Glutamatergic neuron (in vitro differentiated cells): ENCODE data around the gene PGAP3. TPM values are rescaled to one million over a fixed set of nuclear protein-coding genes. Genes with fewer than 3 reads are reported as not detected.

Experiments
- DNase-seq: peaks from one replicate; pipeline ENCODE4 v3.0.0; 2022
- H3K27ac Mint-ChIP-seq: one replicate; pipeline ENCODE4 v1.8.0; 2020; ENCODE audit warnings: mild to moderate bottlenecking, mixed read lengths, inconsistent platforms; ENCODE audit not compliant: unreplicated experiment
- H3K27me3 Mint-ChIP-seq: one replicate; pipeline ENCODE4 v1.8.0; 2020; ENCODE audit warnings: mild to moderate bottlenecking, moderate library complexity, mixed read lengths, inconsistent platforms; ENCODE audit not compliant: unreplicated experiment
- H3K36me3 Mint-ChIP-seq: one replicate; pipeline ENCODE4 v1.8.0; 2020; ENCODE audit warnings: mild to moderate bottlenecking, mixed read lengths, inconsistent platforms; ENCODE audit not compliant: unreplicated experiment
- H3K4me1 Mint-ChIP-seq: one replicate; pipeline ENCODE4 v1.8.0; 2020; ENCODE audit warnings: mild to moderate bottlenecking, low read depth, mixed read lengths, inconsistent platforms; ENCODE audit not compliant: unreplicated experiment
- H3K4me3 Mint-ChIP-seq: one replicate; pipeline ENCODE4 v1.8.0; 2020; ENCODE audit warnings: mild to moderate bottlenecking, mixed read lengths, inconsistent platforms; ENCODE audit not compliant: unreplicated experiment
- H3K9me3 Mint-ChIP-seq: one replicate; pipeline ENCODE4 v1.8.0; 2020; ENCODE audit warnings: mild to moderate bottlenecking, moderate library complexity, mixed read lengths, inconsistent platforms; ENCODE audit not compliant: unreplicated experiment
- CTCF ChIP-seq: fragments of 200-600 bp; sonication (generic); IDR thresholded peaks from one replicate; pipeline ENCODE4 v1.5.0; 2021; ENCODE audit not compliant: partially characterized antibody, unreplicated experiment
- total RNA-seq: library from RNA; stranded (reverse); fragmentation: NEBNext Ultra II Directional; extraction: Animal tissue kit (Norgen Biotek cat#: 25700); gene quantifications from one replicate; pipeline ENCODE4 v1.2.1, GENCODE V29; 2021; ENCODE audit not compliant: unreplicated experiment

Gene PGAP3
- total RNA-seq, 1 donor from 2014 or later, result 10.7 TPM

GRCh38 chr17:39717660-39718059 is 29.8 kb upstream of the PGAP3 start:
- no peak overlapping the region for H3K4me3 Mint-ChIP-seq
- peaks cover 3% of the 10 kb centered on the region for H3K9me3 Mint-ChIP-seq
- TF ChIP-seq CTCF, result no peak
- no peak for DNase-seq
- no peaks in the 10 kb centered on the region for H3K4me1 Mint-ChIP-seq
- no peak overlapping the region for H3K27ac Mint-ChIP-seq
- peaks cover 5% of the 10 kb centered on the region for H3K27me3 Mint-ChIP-seq
- H3K36me3 Mint-ChIP-seq, result no peaks in the 10 kb centered on the region

- Mint-ChIP-seq H3K27ac (no peak overlapping the region), H3K9me3 (peaks cover 3% of the 10 kb centered on the region), H3K36me3 (no peaks in the 10 kb centered on the region), H3K27me3 (peaks cover 5% of the 10 kb centered on the region), H3K4me1 (no peaks in the 10 kb centered on the region), H3K4me3 (no peak overlapping the region)
- DNase-seq, result no peak
- TF ChIP-seq CTCF, result no peak
Measured at GRCh38 chr17:39716879-39717536, 29.2 kb upstream of the PGAP3 start.

- peaks cover 3% of the 10 kb centered on the region for H3K4me1 Mint-ChIP-seq
- no peak overlapping the region for H3K27ac Mint-ChIP-seq
- DNase-seq, result no peak
- H3K27me3 Mint-ChIP-seq, result peaks cover 5% of the 10 kb centered on the region
- H3K4me3 Mint-ChIP-seq, result no peak overlapping the region
- TF ChIP-seq CTCF, result no peak
- peaks cover 3% of the 10 kb centered on the region for H3K9me3 Mint-ChIP-seq
- no peaks in the 10 kb centered on the region for H3K36me3 Mint-ChIP-seq
Measured at GRCh38 chr17:39716073-39716818, 28.4 kb upstream of the PGAP3 start.

GRCh38 chr17:39715375-39716072 is 27.7 kb upstream of the PGAP3 start:
- no peak overlapping the region for H3K27ac Mint-ChIP-seq
- H3K4me3 Mint-ChIP-seq, result no peak overlapping the region
- no peak for DNase-seq
- peaks cover 3% of the 10 kb centered on the region for H3K4me1 Mint-ChIP-seq
- no peak for TF ChIP-seq CTCF
- peaks cover 5% of the 10 kb centered on the region for H3K27me3 Mint-ChIP-seq
- H3K9me3 Mint-ChIP-seq, result peaks cover 3% of the 10 kb centered on the region
- no peaks in the 10 kb centered on the region for H3K36me3 Mint-ChIP-seq
